Common myeloid progenitor, CD34-positive (primary cell): Measurements from ENCODE around the gene GARIN1A.

Experiments used
- CTCF ChIA-PET: fragments of 350-600 bp; sonication (Branson Sonifier 250); formaldehyde crosslinking; loops from one replicate; lab custom pipeline; 2021; ENCODE audit warnings: antibody characterized with exemption; lab: Charles Lee
- POLR2A ChIA-PET: fragments of 350-600 bp; sonication (Branson Sonifier 250); formaldehyde crosslinking; loops from one replicate; lab custom pipeline; 2021; ENCODE audit warnings: antibody characterized with exemption; lab: Charles Lee
- DNase-seq, 3 donors: peaks; one replicate each; pipeline versions ENCODE4 v3.0.0 to v3.0.0-alpha.2; 2013
- H3K27ac ChIP-seq, 2 experiments: 1 replicate in 1 of 2; 2 replicates in 1 of 2; pipeline ENCODE4 v1.7.0; 2013; ENCODE audit warnings: inconsistent platforms in 2 of 2, low read length in 2 of 2, mild to moderate bottlenecking in 2 of 2, low read depth in 1 of 2, moderate library complexity in 1 of 2; ENCODE audit not compliant: severe bottlenecking in 2 of 2, insufficient read depth in 1 of 2, poor library complexity in 1 of 2
- H3K27me3 ChIP-seq, 5 experiments: replicated peaks in 2 of 5; 1 replicate in 3 of 5; 2 replicates in 2 of 5; pipeline versions ENCODE4 v1.6.1 to v1.7.0; 2013; ENCODE audit warnings: low read length in 4 of 5, mild to moderate bottlenecking in 2 of 5, moderate library complexity in 2 of 5, inconsistent platforms in 1 of 5; ENCODE audit not compliant: insufficient read depth in 5 of 5, control insufficient read depth in 4 of 5
- H3K36me3 ChIP-seq, 4 experiments: 1 replicate in 2 of 4; 2 replicates in 2 of 4; pipeline versions ENCODE4 v1.6.1 to v1.7.0; 2013; ENCODE audit warnings: low read length in 3 of 4, control low read depth in 1 of 4, mild to moderate bottlenecking in 1 of 4; ENCODE audit not compliant: control insufficient read depth in 4 of 4, insufficient read depth in 4 of 4
- H3K4me1 ChIP-seq, 4 experiments: 1 replicate in 3 of 4; 2 replicates in 1 of 4; pipeline versions ENCODE4 v1.6.1 to v1.7.1; 2013; ENCODE audit warnings: low read length in 3 of 4, mild to moderate bottlenecking in 3 of 4, control low read depth in 1 of 4, inconsistent platforms in 1 of 4, moderate library complexity in 1 of 4; ENCODE audit not compliant: control insufficient read depth in 4 of 4, insufficient read depth in 4 of 4; ENCODE audit errors: control extremely low read depth in 1 of 4
- H3K4me3 ChIP-seq, 7 experiments: 1 replicate in 4 of 7; 2 replicates in 3 of 7; pipeline versions ENCODE4 v1.5.1 to v1.7.0; 2013; ENCODE audit warnings: mild to moderate bottlenecking in 7 of 7, low read length in 6 of 7, moderate library complexity in 6 of 7, inconsistent platforms in 2 of 7, low read depth in 2 of 7, control low read depth in 1 of 7; ENCODE audit not compliant: insufficient read depth in 4 of 7, control insufficient read depth in 1 of 7; ENCODE audit errors: extremely low read depth in 1 of 7
- H3K9me3 ChIP-seq, 5 experiments: 1 replicate in 4 of 5; 2 replicates in 1 of 5; pipeline versions ENCODE4 v1.6.1 to v1.7.1; 2013; ENCODE audit warnings: low read length in 4 of 5, mild to moderate bottlenecking in 2 of 5, inconsistent platforms in 1 of 5, low read depth in 1 of 5, moderate library complexity in 1 of 5; ENCODE audit not compliant: control insufficient read depth in 4 of 5, insufficient read depth in 2 of 5; ENCODE audit errors: control extremely low read depth in 1 of 5
- WGBS: methylation state at CpG from one replicate; pipeline ENCODE4 v1.1.5; 2013; ENCODE audit not compliant: insufficient coverage; 5-methylcytosine and 5-hydroxymethylcytosine counted together

The GARIN1A gene

GRCh38 chr7:128699895-128700294 lies 27.8 kb downstream of the GARIN1A start:
- peaks cover 0 to 10% (median 6%) of the 10 kb centered on the region in 4 experiments for H3K4me1 ChIP-seq
- no peak overlapping the region for H3K27ac ChIP-seq
- H3K27me3 ChIP-seq, result peaks cover 2 to 44% (median 12%) of the 10 kb centered on the region in 5 experiments
- H3K36me3 ChIP-seq, result no peaks in the 10 kb centered on the region
- H3K9me3 ChIP-seq, result no peaks in the 10 kb centered on the region
- no peak for DNase-seq
- no CpG with 5 or more reads among the region's 1 CpG for WGBS
- POLR2A ChIA-PET, result no interaction called here
- no peak overlapping the region for H3K4me3 ChIP-seq
- CTCF ChIA-PET, result interaction anchor here (0.9 to 1.3 kb wide), 2 partner anchors 18 to 31 kb away, joined by 3 read pairs; no protein-coding TSS in a partner anchor

DNA sequence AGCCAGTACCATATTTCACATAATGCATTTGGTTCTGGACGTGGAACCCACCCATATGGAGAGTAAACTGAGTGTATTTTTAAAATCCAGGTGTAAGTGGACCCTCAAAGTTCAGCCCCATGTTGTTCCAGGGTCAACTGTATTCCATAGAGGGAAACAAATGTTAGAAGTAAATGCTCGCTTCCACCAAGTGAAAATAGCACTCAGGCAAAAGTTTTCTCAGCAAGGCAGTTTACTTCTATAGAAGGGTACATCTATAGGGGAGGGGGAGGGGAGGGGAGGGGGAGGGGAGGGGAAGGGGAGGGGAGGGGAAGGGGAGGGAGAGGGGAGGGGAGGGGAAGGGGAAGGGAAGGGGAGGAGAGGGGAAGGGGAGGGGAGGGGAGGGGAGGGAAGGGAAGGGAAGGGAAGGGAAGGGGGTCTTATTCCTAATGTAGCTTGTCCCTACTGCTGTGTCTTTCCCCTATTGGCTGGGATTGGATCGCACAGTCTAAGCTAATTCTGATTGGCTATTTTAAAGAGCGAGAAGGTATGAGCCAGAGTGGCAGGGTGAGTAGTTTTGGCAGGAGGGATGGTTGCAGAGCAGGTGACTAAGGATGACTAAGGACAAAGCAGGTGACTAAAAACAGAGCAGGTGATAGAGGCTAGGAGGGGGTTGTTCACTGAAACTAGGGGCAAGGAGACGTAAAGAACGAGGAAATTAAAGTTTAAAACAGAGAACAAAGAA lies 29.1 kb downstream of the GARIN1A start:
- Histone ChIP-seq H3K4me3 (no peak overlapping the region), H3K9me3 (no peaks in the 10 kb centered on the region), H3K27ac (no peak overlapping the region), H3K36me3 (no peaks in the 10 kb centered on the region), H3K4me1 (peaks cover 0 to 10% (median 6%) of the 10 kb centered on the region in 4 experiments), H3K27me3 (peaks cover under 1 to 40% (median 12%) of the 10 kb centered on the region in 5 experiments)
- ChIA-PET CTCF (no interaction called here), POLR2A (no interaction called here)
- 100% methylated on average over 2 of the region's 6 CpGs for WGBS
- no peak for DNase-seq

- H3K36me3 ChIP-seq, result no peaks in the 10 kb centered on the region
Measured at GRCh38 chr7:128703609-128704241, 31.6 kb downstream of the GARIN1A start.

DNA sequence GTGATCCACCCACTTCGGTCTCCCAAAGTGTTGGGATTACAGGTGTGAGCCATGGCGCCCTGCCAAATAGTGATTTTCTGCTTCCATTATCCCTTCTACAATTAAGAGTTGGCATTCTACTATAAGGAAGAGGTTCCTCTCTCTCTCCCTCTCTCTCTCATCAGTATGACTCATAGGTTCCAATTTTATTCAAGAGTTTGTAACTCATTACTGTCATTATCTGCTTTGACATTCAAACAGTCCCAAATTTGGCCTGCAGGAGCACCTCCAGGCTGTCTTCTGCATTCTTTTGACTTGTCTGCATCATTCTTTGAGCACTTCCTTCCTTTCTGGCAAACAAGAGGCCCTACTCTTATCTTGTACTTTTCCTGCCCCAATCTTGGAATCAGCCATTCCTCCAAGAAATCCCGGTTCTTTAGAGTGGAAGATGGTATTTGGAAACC lies 33.8 kb downstream of the GARIN1A start:
- Histone ChIP-seq H3K36me3 (no peaks in the 10 kb centered on the region), H3K4me3 (no peak overlapping the region), H3K9me3 (no peaks in the 10 kb centered on the region), H3K27ac (no peak overlapping the region), H3K27me3 (peaks cover 0 to under 1% (median 0%) of the 10 kb centered on the region in 5 experiments), H3K4me1 (no peaks in the 10 kb centered on the region)
- 86% methylated on average over 1 of the region's 3 CpGs for WGBS
- ChIA-PET CTCF (interaction anchor here (0.6 kb wide), 1 partner anchor 38 kb away, joined by 3 read pairs; no protein-coding TSS in a partner anchor), POLR2A (no interaction called here)
- peak; percentile 9 to 45 (median 25) for DNase-seq

More at GRCh38 chr7:128703609-128704241, 31.6 kb downstream of the GARIN1A start:
- H3K9me3 ChIP-seq, result no peaks in the 10 kb centered on the region
- peaks cover 0 to 16% (median under 1%) of the 10 kb centered on the region in 5 experiments for H3K27me3 ChIP-seq
- DNase-seq, result no peak
- no peaks in the 10 kb centered on the region for H3K4me1 ChIP-seq
- H3K4me3 ChIP-seq, result no peak overlapping the region
- H3K27ac ChIP-seq, result no peak overlapping the region
- POLR2A ChIA-PET, result no interaction called here
- WGBS, result 98% methylated on average over 6 of the region's 7 CpGs
- CTCF ChIA-PET, result interaction anchor here (1.4 kb wide), 1 partner anchor 15 kb away, joined by 4 read pairs; no protein-coding TSS in a partner anchor

DNA sequence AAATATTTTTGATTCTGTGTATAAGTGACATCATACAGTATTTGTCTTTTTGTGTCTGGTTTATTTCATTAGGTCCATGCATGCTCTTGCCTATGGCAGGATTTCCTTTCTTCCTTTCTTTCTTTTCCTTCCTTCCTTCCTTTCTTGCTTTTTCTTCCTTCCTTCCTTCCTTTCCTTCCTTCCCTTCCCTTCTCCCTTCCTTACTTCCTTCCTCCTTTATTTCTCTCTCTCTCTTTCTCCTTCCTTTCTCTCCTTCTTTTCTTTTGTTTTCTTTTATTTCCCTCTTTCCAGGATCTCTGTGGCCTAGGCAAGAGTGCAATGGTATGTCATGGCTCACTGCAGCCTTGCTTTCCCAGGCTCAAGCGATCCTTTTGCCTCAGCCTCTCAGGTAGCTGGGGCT lies 35.7 kb downstream of the GARIN1A start:
- Histone ChIP-seq H3K36me3 (no peaks in the 10 kb centered on the region), H3K9me3 (peaks cover 0 to 3% (median 1%) of the 10 kb centered on the region in 5 experiments), H3K27ac (no peak overlapping the region), H3K4me3 (no peak overlapping the region), H3K4me1 (no peaks in the 10 kb centered on the region), H3K27me3 (no peaks in the 10 kb centered on the region)
- ChIA-PET POLR2A (no interaction called here), CTCF (interaction anchor here (1.3 kb wide), 1 partner anchor 11 kb away, joined by 3 read pairs; no protein-coding TSS in a partner anchor)
- DNase-seq, result no peak
- no CpG with 5 or more reads among the region's 1 CpG for WGBS

GRCh38 chr7:128708235-128708634 lies 36.1 kb downstream of the GARIN1A start:
- no peak overlapping the region for H3K27ac ChIP-seq
- H3K36me3 ChIP-seq, result no peaks in the 10 kb centered on the region
- H3K4me3 ChIP-seq, result no peak overlapping the region
- 95% methylated on average over 2 of the region's 3 CpGs for WGBS
- no peaks in the 10 kb centered on the region for H3K27me3 ChIP-seq
- ChIA-PET POLR2A (no interaction called here), CTCF (interaction anchor here (1.3 kb wide), 1 partner anchor 10 kb away, joined by 3 read pairs; no protein-coding TSS in a partner anchor)
- H3K4me1 ChIP-seq, result no peaks in the 10 kb centered on the region
- DNase-seq, result no peak
- peaks cover 0 to 5% (median 1%) of the 10 kb centered on the region in 5 experiments for H3K9me3 ChIP-seq
